HG02852 (cell line): ENCODE data around the gene SCARF2.
"Not testable (repeated sequence)": the region's sequence is repeated elsewhere in the genome, so short reads cannot be mapped to it uniquely, and the experiment has no call there.

Experiments used
- ATAC-seq: cut with Tn5 transposase; IDR thresholded peaks from one replicate; pipeline ENCODE4 v1.9.1; 2021; ENCODE audit warnings: mild to moderate bottlenecking, moderate library complexity; ENCODE audit not compliant: unreplicated experiment

The SCARF2 gene

DNA sequence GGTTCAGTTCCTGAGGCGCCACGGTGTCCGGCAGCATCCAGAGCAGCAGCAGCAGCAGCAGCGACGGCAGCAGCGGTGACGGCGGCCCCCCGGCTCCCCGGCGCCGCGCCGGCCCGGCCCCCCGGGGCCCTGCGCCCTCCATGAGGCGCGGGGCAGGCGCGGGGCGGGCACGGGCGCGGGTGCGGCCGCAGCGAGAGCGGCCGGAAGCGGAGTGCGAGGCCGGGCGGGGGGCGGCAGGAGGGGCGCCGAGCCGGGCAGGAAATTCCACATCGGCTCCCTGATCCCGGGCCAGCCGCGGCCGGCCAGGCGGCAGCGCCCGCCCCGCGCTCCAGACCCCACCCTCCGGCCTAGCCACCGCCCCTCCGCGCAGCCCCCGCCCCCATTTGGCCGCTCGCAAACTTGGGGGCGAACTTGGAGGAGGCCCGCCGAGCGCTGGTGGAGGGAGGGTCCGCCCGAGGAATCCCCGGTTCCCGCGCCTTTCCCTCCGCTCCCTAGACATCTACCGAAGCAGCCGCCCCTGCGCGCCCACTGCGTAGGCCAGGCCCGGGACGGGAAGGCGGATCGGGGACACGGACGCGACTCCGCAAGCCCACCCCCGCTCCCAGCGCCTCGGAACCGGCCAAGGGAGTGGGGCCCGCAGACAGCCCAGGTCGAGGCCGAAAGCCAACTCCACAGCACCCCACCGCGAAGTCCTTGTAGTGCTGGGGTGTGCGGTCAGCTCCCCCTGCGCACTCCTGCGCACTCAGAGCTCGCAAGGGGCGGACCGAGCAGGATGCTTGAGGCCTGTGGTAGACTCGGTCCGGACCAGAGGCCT, at the start of gene SCARF2:
TSS of gene SCARF2 (minus strand) at position 213 of the 814 bp plus-strand sequence. CDS start at position 142, 71 bp downstream.
- no peak for ATAC-seq

DNA sequence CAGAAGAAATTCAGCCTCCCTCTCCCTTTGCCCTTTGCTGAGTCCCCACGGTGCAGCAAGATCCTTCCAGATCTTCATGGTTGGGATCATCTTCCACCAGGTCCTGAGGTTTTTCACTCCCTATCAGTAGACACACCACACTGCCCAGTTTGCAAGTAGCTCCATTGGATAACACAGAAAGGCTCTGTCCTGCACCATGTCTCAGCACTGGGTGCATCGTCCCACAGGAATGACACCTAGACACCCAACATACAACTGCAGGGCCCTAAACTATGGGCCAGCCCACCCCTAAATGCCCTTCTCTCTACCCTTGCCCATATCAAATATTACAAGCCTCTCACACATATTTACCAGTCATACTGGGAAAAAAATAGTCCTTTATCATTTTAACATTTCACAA, 48.6 kb upstream of the SCARF2 start:
- no peak for ATAC-seq

DNA sequence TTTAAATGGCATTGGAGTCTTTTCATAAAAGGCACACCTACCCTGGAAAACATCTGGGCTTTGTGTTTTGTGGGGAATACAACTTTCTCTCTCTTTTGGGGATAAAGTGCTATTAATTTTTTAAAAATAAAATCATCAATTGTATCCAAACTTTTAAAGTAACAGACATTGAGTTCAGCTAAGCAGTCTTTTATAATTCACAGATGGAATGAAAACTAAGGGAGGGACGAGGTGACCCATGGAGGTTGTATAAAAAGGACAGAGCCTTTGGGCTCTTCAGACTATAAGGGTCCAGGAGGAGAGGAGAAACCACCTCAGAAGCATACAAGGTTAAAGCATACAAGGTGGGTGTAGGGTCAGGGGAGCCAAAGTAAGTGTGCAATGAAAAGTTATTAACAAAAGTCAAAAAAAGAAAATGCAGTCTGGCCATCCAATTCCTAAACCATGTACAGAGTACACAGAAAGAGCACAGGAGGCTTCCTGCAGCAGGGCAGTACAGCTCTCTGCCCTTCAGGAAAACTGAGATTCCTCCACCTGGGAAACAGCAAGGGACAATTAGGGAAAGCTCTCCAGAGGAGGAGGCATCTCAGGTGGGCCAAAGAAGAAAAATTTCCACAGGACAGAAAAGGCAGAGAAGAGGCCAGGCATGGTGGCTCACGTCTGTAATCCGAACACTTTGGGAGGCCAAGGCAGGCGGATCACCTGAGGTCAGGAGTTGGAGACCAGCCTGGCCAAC, 47.5 kb upstream of the SCARF2 start:
- ATAC-seq, result no peak

DNA sequence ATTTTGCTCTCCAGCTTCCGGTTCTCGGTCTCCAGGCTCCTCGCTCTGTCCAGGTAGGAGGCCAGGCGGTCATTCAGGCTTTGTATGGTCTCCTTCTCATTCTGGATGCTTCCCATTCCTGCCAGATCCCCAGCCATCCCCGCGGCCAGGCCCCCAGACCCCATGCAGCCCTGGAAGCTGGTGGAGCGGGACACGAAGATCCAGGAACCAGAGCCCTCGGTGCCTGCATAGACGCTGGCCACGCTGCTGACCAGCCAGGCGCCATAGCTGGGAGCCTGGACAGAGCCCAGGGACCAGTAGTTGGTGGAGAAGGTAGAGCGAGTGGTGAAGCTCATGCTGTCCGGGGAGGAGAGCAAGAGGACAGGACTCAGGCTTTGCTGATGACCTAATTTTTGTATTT, 46.1 kb upstream of the SCARF2 start:
- ATAC-seq, result no peak

- ATAC-seq, result not testable (repeated sequence)
These were observed 45.5 kb upstream of the SCARF2 start for GRCh38 chr22:20483143-20483506.

DNA sequence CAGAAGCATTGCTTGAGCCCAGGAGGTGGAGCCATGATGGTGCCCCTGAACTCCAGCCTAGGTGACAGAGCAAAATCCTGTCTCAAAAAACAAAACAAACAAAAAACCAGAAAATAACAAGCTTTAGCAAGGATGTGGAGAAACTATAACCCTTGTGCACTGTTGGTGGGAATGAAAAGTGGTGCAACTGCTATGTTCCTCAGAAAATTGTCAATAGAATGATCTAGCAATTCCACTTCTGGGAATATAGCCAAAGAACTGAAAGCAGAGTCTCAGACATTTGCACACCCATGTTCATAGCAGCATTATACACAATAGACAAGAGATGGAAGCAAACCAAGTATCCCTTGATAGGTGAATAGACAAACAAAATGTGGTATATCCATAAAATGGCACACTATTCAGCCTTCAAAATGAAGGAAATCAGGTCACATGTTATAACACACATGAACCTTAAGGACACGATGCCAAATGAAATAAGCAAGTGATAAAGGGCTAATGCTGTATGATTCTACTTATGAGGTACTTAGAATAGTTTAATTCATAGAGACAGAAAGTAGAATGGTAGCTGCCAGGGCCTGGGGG, 42.1 kb upstream of the SCARF2 start:
- no peak for ATAC-seq

DNA sequence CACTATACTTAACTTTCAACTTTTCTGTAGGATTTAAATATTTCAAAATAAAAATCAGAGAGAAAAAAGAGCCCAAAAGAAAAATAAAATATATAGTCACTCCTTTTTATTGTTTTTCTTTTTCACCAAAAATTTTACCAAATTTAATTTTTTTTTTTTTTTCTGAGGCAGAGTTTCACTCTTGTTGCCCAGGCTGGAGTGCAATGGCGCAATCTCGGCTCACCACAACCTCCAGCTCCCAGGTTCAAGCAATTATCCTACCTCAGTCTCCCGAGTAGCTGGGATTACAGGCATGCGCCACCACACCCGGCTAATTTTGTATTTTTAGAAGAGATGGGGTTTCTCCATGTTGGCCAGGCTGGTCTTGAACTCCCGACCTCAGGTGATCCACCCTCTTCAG, 40.4 kb upstream of the SCARF2 start:
- not testable (repeated sequence) for ATAC-seq

GRCh38 chr22:20475569-20475968, 37.9 kb upstream of the SCARF2 start:
- ATAC-seq, result not testable (repeated sequence)

DNA sequence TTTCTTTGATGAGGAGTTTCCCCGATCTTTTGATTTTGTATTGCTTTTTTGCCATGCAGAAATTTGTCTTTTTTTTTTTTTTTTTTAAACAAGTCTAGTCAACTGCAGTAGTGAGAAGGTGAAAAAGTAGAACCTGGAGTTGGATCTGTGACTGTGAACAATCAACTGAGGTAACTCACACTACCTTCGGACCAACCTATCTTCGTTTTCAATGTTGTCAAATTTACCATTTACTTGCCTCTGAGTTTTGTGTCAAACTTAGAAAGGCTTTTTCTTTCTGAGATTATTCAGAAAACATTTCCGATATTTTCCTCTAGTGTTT, 37.5 kb upstream of the SCARF2 start:
- no peak for ATAC-seq

GRCh38 chr22:20472629-20473442, 35.2 kb upstream of the SCARF2 start:
- ATAC-seq, result no peak

DNA sequence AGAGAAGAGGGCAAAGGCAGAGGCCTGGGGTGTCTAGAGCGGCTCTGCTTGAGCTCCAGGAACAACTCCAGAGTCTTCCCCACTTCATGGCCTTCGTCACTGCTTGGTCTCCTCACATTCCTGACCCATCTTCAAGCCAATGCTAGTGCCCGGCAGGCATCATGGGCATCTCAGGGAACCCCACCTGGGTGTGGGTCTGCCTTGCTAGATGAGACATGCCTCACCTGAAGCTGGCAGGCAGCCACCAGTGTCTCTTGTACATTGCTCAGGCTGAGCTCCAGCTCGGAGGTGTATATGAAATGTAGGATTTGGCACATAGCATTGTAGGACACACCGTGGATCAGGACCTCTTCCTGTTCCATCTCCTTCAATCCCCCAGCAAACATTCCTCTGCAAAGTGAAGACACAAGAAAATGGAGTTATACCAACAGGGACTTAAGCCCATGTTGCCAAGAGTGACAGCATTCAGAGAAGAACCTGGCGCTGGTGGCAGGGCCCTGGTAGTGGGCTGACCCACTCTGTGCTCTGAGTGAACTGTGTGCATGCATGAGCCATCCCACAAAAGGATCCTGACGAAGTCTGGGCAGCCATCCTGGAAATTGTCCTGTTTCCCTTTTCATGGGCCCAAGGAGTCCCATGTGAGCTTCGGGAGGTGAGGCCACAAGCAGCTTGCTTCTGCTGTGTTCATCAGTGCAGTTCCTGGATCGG, 33.7 kb upstream of the SCARF2 start:
- ATAC-seq, result no peak

DNA sequence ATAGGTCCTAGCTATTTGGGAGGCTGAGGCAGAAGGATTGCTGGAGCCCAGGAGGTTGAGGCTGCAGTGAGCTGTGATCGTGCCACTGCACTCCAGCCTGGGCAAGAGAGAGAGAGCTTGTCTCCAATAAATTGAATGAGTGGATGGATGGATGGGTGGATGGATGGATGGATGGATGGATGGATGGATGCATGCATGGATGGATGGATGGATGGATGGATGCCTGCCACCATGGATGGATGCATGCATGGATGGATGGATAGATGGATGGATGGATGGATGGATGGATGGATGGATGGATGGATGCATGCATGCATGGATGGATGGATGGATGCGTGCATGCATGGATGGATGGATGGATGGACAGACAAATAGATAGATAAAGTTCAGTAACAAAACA, 32.9 kb upstream of the SCARF2 start:
- not testable (repeated sequence) for ATAC-seq

- no peak for ATAC-seq
These were observed 31.7 kb upstream of the SCARF2 start for GRCh38 chr22:20469110-20469868.

- no peak for ATAC-seq
These were observed 29.2 kb upstream of the SCARF2 start for GRCh38 chr22:20466659-20467379.

- no peak for ATAC-seq
These were observed 28.1 kb upstream of the SCARF2 start for GRCh38 chr22:20465759-20466077.

DNA sequence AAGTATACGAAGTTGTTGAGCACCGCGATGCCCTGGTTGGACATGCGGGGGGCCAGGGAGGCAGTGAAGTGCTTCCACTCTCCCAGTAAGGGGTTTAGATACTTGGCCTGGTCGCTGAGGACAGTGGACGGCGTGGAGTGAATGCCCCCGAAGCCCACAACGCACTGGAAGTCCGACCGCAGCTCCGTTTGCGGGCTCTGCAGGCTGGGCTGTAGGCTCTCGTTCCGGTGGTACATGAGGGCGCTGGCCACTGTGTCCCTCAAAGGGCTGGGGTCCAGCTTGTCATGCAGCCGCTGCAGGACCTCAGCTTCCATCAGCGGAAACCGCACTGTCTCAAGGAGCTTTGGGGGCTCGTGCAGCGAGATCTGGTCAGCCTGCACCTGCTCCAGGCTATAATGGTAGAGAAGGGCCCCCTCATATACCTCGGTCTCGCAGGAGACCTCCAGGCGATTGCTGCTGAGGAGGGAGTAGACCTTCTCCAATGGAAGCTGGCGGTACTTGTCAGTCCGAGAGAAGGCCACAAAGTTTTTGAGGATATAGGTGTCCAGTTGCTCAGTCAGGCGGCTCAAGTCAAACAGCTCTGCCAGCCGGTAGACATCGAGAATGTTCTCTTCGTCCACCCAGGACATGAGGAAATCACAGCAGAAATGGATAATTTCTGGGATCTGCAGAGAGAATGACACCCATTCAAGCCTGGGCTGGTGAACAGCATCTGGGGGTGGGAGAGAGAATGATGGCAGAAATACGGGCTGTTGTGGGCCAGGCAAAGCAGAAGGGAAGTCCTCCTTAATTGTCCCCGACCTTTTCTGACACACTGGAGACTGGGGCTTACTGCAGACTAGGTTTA, 27.5 kb upstream of the SCARF2 start:
- no peak for ATAC-seq

DNA sequence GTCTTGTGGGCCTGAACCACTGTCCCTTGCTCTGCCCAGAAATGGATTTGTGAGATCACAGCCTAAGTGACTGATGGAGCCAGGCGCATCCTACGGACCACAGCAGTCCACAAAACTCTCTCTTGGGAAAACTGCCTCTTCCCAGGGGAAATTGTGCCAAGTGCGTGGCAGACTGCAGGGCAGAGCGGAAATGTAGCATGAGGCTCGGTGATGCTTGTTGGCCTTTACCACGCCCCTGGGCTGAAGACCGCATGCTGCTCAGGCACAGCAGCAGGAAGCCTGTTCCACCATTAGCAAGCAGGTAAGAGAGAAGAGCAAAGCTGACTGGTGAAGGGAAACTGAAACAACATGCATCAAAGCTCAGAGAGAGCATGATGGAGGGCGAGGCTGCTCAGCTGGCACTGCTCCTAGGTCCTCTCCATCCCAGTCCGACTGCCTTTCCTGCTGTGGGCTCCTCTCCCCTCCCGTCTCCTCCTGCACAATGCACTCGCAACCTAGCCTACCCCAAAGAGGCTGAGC, 26.5 kb upstream of the SCARF2 start:
- ATAC-seq, result no peak
